DMS 273 (cell line): ENCODE measurements around the gene LSAMP.

Source experiments
- DNase-seq: peaks from one replicate; lab custom pipeline; 2025; ENCODE audit not compliant: unreplicated experiment; lab: John Stamatoyannopoulos, UW

The LSAMP gene

DNA sequence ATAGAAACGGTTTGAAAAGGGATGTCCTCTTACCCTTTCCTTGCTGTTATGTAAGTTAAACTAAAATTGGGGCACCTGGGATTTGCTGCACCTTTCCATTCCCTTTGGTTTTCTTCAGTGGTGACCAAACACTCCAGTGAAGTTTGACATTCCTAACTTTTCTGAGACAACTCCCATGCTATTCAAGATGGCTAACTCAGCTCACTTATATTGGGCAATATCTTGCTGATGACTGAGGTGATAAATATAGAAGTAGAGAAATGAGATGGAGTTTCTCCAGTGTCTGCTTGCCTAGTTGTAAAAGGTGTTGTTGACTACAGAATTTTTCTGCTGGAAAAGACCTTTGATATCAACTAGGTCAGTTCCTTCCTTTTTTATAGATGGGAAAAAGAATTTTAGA lies 530.2 kb downstream of the LSAMP start:
- no peak for DNase-seq

DNA sequence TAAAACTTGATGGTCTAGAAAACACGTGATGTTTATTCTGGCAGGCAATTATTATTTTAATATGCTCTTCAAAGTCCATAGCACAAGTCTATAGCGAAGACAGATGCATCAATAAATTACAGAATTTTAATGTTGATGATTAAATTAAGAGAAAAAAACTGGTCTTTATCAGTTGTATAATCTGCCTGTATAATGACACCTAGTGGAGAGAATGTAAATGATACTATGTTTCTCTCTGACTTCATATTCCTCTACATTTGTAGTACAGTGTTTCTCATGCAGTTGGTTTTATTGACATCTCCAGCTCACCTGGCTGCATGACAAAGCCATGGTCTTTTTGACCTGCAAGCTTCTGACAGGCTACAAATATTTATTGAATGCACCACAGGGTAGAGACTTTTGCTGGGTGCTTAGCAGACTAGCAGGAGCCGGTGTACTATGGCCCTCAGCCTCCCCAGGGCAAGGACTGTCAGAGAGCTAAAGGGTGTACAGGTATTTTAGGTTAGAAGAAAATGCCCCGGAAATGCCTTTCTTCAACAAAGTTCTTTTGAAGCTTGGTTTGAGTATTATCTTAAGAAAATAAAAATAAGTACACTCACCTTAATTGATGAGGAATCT lies 532.1 kb downstream of the LSAMP start:
- peak; percentile 24 for DNase-seq

GRCh38 chr3:115912372-115912771 lies 532.9 kb downstream of the LSAMP start:
- DNase-seq = no peak

DNA sequence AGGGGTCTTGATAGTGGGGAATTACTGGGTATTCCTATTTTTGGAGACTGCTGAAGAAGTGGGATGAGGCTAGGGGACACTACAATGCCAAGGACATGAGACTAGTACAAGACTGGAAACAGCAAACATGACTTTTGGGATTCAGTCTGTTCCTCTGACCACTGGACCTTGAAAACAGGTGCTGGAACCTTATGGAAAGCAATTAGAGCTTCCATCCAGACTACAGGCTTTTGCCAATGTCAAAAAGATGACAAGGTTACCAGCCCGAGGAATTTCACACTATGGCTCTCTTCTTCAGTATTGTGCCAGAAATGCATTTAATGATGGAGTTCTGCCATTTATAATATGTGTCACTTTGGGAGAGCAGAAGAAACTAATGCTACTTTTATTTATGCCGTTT lies 539.4 kb downstream of the LSAMP start:
- no peak for DNase-seq

- no peak for DNase-seq
Measured at GRCh38 chr3:115903843-115904242, 541.4 kb downstream of the LSAMP start.

DNA sequence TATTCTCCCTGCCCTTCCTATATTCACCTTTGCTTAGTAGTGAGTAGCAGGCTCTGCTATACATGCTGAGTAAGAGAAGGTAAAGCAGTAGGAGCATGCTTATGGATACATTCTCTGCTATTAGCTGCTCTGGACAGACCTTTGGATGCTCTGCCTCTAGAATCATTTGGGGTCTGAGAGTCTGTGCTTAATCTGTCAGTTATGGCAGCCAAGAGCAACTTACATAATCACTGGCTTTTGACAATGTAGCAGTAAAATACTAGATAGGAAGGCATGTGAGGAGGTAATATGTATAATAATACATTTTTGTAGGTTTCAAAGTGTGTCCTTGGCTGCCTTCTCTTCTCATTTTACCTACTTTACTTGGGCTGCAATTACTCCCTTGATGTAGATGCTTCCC lies 544.3 kb downstream of the LSAMP start:
- no peak for DNase-seq

DNA sequence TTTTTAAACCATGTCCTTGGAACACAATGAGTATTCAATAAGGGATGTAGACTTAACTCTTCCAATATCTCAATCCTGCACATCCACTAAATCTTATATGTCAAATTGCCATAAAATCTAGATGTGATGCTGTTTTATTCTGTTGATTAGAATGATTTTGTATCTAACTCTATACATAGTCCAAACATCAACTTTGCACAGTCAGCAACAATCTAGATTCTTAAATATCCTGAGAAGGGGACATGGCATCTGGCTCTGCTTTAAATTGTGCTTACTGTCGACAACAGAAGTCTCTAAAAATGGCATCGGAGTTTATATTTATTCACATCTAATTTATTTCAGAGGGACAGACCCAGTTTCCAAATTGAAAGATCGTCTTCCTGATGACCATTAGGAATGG lies 545.8 kb downstream of the LSAMP start:
- DNase-seq = no peak

DNA sequence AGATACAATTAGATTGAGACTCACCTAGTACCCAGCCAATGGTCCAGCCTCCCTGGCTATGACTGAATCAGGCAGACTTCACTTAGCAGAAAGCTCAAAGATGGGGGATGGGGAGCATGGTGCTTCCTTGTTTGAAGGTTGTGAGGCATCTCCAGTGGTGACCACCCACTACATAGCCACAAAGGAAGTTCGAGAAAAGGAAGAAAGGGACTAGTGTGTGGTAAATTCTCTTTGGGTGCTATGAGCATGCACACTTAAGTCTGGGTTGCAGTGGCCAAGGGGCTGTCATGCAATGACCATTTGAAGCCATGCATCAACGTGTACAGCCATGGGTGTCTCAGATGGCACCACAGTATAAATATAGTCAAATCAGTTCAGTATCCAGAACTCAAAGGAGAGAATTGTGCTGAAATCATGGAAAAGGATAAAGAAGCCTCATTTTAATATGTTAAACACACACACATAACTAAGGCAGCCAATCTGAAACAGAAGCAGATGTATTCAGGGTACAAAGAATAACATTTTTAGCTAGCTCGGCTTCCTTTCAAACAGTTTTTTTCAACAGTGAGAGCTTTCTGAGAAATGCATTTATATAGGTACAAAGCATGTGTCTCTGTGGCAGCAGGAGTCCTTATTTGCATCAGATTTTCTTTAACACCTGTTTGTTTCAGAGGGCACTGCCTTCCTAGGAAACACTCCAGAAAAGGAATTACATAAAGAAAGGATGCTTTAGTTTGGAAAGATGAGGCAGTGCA lies 546.5 kb downstream of the LSAMP start:
- no peak for DNase-seq

DNA sequence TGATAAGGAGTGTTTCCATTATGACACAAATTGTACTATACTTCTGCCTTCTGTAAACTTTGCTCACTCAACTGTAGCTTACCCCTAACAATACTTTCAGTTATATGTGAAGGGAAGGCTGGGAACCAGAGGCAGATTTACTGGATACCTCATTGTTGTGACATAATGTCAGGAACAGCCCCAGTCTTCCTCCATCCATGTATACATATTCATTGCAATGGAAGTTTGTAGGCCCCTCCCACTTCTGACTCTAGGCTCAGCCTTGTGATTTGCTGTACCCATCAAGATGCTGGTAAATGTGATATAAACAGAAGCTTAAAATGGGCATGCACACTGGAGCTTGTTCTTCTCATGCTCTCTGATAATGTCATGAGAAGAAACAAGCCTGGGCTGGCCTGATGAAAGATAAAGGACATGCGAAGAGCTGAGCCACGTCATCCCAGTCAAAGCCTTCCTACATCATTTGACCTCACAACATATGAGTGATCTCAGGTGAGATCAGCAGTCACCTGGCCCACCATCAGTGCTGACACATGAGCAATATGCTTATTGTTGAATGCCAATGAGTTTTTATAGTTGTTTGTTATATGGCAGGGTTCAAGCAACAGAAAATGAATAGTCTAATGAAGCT lies 554.2 kb downstream of the LSAMP start:
- no peak for DNase-seq

- DNase-seq = no peak
Measured at GRCh38 chr3:115890579-115890978, 554.7 kb downstream of the LSAMP start.

- DNase-seq = peak; percentile 21
Measured at GRCh38 chr3:115885621-115886020, 559.7 kb downstream of the LSAMP start.

DNA sequence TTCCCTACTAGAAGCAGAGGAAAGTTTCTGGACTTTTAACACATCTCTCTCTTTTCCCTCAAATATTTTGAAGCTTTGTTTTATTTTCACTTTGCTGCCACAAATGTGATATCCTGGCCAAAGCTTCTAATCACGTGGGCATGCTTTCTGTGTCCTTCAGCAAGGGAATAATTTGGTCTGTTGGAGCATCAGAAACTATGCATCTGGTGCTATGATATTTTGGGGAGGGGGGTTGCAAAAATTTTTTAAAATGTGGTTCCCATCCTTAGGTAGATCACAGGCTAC lies 567.7 kb downstream of the LSAMP start:
- DNase-seq = no peak

- peak; percentile 61 for DNase-seq
Measured at GRCh38 chr3:115876876-115877614, 568.2 kb downstream of the LSAMP start.

DNA sequence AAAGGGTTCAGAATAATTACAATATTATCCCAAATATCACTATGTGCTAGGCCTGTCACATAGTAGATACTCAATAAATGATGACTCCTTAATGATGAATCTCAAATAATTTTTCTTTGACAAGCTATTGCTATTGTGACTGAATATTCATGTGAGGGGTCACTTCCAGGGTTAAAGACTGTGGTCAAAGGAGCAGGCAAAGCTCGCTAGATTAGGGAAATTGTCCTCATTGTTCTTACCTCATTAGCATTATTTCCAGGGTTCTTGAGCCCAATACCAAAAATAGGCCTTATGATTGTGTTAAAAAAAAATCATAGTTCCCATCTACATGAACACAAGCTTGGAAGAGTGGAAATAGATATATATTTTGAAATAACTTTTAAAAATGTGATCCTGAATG lies 569.8 kb downstream of the LSAMP start:
- no peak for DNase-seq

DNA sequence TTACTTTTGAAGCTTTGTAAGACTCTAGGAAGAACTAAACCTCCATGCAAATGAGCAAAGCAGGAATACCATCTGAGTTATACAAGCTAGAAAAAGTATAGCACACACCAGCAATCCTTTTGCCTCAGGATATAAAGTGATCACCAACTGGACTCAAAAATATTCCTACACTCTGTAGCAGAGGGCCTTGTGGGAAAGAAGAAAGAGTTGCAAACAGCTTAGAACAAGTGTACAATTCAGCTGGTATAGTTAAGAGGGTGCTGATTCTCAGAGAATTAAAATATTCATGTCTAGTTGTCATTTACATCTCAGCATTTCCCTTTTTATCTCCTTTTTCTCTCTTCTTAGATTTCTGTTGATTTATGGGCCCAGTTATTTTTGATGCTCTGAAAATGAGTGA lies 573.6 kb downstream of the LSAMP start:
- DNase-seq = no peak

GRCh38 chr3:115864911-115865310 lies 580.4 kb downstream of the LSAMP start:
- DNase-seq = no peak

DNA sequence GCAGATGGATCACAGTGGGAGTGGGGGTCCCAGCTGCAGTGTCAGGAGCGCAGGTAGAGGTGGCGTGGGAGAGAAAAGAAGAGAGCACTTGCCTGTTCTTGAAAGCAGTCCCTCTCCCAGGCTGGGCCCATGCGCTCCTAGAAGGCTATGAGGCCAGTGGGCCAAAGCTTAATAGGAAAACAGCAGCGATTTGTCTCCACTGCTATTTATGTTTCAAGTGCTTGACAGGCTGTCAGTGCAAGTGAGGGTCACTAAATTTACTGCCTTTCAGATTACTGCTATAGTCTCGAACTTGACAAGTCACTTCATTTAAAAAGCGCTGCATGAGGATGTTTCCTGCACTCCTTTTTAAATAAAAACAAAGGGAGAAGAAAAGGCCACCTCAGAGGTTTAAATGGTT lies 582.4 kb downstream of the LSAMP start:
- DNase-seq = no peak

DNA sequence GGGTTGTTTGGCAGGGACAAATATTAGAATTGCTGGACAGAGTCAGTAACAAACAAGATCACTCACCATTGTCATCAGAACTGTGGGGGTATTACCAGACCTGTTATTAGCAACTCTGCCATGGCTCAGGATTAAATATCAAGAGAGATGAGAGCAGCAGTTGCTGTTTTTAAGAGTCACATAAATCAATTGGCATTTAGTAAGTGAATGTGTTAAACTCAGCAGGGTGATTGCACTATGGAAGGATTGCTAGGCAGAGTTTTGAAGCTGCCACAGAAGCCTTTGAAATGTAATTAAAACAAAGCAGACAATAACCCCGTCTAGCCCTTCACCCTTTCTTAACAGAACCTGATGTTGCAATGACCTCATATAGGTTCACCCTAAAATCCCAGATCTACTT lies 583.2 kb downstream of the LSAMP start:
- no peak for DNase-seq

GRCh38 chr3:115861166-115861733 lies 584.0 kb downstream of the LSAMP start:
- DNase-seq = no peak

DNA sequence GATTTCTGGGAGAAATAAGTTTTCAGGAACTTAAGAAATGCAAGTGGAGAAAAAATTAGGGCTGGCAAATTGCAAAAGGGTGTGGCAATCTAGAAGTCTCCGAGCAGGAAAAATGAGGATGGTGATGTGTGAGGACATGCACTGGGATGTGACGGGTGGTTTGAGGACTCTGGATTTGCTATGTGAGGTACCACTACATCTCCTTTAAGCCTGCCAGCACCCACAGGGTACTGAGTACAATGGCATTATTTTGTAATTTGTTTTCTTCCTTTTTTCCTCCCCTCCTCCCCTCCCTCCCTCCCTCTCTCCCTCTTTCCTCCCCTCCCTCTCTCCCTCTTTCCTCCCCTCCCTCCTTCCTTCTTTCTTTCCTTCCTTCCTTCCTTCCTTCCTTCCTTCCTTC lies 584.5 kb downstream of the LSAMP start:
- no peak for DNase-seq

GRCh38 chr3:115859002-115859807 lies 586.1 kb downstream of the LSAMP start:
- DNase-seq = no peak
